ENCODE data around the gene TST.

TST gene

GRCh38 chr22:36979016-36979910 is 40.0 kb downstream of the TST start:
- DNase-seq: no peak

- DNase-seq: peak; percentile 84
Measured at GRCh38 chr22:36977947-36978660, 41.1 kb downstream of the TST start.

GRCh38 chr22:36977401-36977861 is 41.8 kb downstream of the TST start:
- DNase-seq: peak; percentile 17 to 28

GRCh38 chr22:36976606-36977005 is 42.6 kb downstream of the TST start:
- no peak for DNase-seq

GRCh38 chr22:36971341-36972125 is 47.7 kb downstream of the TST start:
- no peak for DNase-seq

- DNase-seq: no peak
Measured at GRCh38 chr22:36968249-36968964, 50.8 kb downstream of the TST start.

- DNase-seq: no peak
Measured at GRCh38 chr22:36966851-36967540, 52.3 kb downstream of the TST start.

- DNase-seq: peak; percentile 26 to 27
Measured at GRCh38 chr22:36965696-36966095, 53.6 kb downstream of the TST start.

- DNase-seq: peak; percentile 22 to 42
Measured at GRCh38 chr22:36964106-36964505, 55.1 kb downstream of the TST start.

- DNase-seq: peak; percentile 12 to 20
Measured at GRCh38 chr22:36963302-36963701, 55.9 kb downstream of the TST start.

- DNase-seq: no peak
Measured at GRCh38 chr22:36961626-36962025, 57.6 kb downstream of the TST start.
